SH-SY5Y (cell line): Measurements from ENCODE around the gene NECTIN1.

Source experiments
- GATA2 ChIP-seq: IDR thresholded peaks from 2 replicates; pipeline ENCODE4 v1.6.1; 2011; ENCODE audit warnings: mild to moderate bottlenecking, low read depth, low read length
- GATA3 ChIP-seq: IDR thresholded peaks from 2 replicates; pipeline ENCODE4 v1.6.1; 2011; ENCODE audit warnings: low read depth, mild to moderate bottlenecking, low read length, moderate library complexity

DNA sequence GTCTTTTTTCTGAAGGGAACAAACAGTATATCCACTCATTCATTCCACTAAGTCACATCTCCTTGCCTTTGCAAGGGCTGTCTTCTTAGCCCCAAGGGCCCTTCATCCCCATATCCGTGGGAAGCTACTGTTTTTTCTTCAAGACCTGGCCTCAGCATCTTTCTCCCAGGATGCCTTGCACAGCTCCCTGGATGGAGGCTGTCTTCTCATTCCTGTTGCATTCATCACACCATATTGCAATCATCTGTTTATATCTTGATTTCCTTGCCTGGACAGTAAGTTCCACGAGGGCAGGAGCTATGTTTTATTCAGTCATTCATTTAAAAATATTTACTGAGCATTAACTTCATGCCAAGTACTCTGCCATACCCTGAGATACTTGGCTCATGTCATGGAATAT is 29.3 kb upstream of the NECTIN1 start:
- no peak for TF ChIP-seq GATA2
- no peak for TF ChIP-seq GATA3
